Hematopoietic multipotent progenitor cell treated with erythropoietin and hydrocortisone succinate and interleukin-3 and kit ligand, for 17 days (in vitro differentiated cells): ENCODE results near the gene BTBD16.

Source experiments
- DNase-seq: peaks from one replicate; pipeline ENCODE4 v3.0.0-alpha.2; 2015; ENCODE audit warnings: low spot score

BTBD16 gene

DNA sequence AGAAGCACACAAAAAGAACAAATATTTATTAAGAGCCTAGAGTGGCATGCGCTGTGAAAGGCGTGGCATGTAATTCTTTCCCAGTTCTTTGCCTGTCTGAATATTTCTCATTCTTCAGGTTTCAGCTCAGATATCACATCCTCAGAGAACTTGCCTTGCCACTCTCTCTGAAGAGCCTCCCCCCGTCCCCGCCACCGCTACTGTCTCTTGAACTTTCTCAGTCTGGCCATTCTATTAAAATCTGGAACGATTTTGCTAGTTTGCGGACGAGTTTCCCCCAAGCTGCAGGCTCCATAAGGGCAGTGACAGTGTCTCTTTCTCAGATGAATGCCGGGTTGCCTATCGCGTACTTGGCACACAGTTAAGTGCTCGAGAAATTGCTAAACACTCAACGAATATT is 102.6 kb downstream of the BTBD16 start:
- DNase-seq: no peak

DNA sequence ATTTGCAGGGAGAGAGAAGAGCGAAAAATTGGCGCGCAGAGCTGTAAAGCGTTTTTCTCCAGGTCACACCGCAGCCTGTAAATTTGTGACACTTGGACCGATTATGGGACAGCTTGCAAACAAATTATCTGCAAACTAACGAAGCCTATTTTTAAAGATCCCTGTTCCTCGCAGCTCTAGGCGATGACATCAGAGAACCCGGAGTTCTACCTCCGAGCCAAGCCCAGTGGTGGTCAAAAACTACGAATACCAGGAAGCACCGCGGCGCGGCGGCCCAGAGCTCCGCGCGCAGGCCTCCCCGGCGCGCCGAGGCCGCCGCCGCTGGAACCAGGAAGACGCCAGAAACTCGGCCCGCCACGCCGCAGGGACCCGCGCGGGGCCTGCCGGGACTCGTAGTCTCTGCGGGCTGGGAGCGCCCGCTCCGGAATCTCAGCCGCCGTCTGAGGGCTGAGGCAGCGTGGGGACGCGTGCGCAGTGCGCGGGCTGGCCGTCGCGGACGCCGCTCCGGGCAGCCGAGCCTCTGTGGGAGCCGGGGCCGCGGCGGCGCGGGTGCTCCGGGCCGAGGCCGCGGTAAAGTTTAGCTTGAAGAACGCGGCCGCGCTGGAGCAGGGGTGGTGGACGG is 103.3 kb downstream of the BTBD16 start, which contains the start of gene PLEKHA1:
Gene PLEKHA1, plus strand, starts transcription at position 472 of the 622 bp plus-strand sequence. CDS start 18,493 bp downstream, outside the sequence.
- DNase-seq: peak; percentile 27

DNA sequence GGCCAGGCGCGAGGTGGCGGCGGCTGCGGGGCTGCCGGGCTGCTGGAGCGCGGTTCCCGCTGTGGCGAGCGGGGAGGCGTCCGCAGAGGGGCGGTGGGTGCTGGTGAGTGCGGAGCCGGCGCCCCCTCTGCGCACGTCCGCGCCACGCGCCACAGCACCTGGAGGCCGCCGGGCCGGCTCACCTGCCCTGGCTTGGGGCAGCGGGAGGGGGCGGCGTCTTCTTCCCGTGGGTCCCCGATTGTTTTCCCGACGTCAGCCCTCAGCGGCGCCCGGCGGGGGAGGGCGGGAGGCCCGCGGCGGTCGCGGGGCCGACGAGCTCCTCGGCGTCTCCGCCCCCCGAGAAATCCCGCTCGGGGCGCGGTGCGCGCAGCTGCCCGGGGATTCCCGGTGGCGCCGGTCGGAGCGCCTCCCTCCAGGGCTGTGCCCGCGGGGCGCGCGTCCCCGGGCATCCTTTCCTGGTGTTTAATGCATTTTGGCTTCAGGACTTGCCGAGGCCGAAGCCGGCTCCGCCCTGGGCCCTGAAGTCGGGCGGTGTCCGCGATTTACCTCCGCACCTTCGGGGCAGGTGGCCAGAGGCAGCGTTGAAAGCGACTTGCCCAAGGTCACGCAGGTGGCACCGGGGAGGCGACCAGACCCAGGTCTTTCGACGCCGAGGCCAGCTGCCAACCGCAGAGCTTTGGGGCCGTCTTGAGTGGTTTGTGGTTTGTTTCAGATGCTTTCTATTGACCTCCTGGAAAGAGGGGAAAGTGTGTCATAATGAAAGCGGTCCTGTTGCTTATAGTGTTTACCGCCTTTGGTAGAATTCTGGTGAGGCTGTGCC is 104.0 kb downstream of the BTBD16 start:
- no peak for DNase-seq

DNA sequence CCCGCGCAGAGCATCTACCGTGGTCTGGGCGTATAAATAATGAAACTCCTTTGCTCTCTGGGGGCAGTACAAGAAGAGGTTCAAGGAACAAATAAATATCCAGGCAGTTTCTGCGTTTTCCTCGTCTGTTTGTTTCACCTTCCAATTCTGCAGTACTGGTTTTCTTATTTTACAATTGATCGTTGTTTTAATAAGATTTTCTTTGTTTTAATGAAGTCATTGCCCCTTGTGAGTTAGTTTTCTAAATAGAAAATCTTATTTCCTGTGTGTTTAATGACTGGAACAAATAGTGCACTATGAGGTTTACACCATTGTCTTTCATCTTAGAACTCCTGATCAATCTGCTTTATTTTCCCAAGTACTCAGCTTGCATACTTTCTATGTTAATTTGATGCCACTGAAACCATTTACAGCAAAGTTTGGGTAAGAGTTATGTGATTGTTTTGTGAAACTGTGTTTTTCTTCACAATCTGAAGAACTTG is 104.6 kb downstream of the BTBD16 start:
- DNase-seq: no peak

DNA sequence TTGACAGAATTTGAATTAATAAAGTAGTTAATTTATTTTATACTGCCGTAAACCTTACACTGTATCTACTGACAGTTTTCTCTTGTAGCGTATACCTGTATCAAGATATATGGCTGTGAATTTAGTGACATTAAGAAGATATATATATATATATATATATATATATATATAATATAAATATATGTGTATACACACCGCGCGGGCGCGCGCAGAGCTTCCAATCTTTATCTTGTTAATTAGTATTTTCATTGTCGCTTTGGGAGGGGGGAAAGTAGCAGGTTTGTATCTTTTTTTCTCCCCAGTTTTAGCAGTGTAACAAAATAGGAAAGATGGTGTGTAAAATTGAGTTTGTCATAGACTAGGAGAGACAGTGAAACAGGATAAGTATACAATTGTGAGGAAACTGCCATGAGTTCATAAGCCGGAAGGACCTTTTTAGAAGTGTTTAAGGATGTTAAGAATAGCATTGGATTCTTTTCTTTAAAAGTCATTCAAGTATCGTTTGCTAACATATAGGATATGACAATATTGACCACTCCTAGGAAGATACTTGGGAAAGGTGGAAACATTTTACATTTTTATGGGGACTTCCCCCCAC is 105.4 kb downstream of the BTBD16 start:
- DNase-seq: no peak

DNA sequence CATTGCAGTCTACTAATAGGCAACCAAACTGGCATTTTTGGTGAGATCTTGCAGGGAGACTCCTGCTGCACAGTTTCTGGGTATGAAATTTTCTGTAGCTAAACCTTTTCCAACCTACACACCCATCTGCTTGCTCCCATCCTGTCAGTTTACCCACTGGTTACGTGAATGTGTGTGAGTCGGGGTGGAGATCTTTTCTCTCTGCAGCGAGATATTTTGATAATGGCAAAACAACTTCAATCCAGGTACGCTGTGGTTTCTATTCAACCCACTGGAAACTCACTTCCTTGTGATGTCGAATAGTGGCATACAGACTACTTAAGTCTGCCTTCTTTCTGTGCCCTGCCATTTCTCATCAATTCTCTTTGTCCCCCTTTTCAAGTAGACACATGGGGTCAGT is 107.9 kb downstream of the BTBD16 start:
- DNase-seq: no peak

DNA sequence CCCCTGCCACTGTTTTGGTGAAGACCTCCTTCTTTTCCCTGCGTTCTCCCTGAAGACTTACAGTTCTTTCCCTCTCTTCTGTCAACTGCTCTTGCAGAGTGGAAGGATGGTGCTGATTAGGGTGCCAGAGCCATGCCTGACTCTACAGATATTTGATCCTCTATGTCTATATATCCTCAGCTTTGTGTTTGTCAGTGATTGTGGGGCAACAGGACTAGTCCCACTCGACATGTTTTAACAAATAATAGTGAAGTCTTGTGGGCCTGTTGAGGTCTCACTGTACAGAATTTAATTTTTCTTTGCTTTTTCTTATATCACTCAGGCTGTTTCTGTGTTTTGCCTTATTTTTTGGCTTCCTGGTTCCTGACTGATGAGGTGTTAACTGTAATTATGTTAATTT is 108.4 kb downstream of the BTBD16 start:
- DNase-seq: no peak

DNA sequence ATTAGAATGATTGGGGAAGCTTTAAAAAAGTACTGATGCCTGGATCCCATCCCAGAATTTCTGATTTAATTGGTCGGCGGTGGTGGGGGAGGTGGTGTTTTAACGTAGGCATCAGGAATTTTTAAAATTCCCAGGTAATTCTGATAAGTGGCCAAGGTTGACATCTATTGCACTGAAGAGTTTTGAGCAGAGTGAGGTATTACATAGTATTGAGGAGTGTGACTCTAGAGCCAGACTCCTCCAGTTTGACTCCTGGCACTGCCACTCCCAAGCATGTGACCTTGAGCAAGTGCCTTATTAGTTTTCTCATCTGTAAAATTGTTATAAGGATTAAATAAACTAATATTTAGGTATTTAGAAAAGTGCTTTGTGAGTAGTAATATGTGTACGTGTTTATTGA is 109.6 kb downstream of the BTBD16 start:
- no peak for DNase-seq

DNA sequence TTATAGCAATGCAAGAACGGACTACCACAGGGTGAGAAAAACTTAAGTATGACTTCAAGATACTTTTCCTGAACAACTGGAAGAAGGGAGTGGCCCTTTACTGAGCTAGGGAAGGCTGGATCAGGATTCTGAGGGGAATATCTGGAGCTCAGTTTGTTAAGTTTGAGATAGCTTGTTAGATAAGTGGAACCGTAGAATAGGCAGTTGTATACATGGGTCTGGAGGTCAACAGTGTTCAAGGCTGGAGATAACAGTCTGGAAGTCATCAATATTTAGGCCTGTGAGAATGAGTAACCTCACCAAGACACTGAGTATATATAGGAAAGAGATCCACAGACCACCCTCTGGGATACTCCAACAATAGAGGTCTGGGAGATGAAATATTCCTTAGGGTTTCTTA is 110.6 kb downstream of the BTBD16 start:
- no peak for DNase-seq

DNA sequence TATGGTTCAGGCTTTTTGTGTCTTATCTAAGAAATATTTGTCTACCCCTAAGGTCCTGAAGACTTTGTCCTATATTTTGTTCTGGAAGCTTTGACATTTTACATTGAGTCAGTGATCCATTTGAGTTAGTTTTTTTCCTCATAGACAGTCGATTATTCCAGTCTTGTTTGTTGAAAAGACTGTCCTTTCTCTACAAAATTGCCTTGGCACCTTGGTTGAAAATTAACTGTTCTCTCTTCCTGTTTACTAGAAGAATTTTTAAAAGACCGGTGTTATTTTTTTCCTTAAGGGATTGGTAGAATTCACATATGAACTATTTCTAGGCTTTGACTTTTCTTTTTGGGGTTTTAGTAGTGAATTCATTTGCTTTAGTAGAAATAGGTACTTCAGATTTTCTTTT is 115.4 kb downstream of the BTBD16 start:
- no peak for DNase-seq

DNA sequence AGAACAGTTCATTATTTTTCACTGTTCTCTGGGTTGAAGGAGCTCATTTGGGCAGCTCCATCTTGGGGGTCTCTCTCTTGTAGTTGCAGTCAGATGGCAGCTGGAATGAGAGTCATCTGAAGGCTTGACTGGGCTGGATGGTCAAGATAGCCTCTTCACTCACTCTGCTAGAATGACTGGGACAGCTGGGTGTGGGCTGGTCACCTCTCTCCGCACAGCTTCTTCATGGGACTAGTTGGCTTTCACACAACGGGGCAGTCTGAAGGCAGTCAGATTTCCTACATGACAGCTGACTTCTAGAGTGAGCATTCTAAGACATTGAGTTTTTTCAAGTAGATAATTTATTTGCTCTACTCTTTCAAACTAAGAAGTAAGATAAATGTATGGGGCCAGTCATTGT is 116.5 kb downstream of the BTBD16 start:
- no peak for DNase-seq
